Measurements from ENCODE around the gene RABGAP1.

DNA sequence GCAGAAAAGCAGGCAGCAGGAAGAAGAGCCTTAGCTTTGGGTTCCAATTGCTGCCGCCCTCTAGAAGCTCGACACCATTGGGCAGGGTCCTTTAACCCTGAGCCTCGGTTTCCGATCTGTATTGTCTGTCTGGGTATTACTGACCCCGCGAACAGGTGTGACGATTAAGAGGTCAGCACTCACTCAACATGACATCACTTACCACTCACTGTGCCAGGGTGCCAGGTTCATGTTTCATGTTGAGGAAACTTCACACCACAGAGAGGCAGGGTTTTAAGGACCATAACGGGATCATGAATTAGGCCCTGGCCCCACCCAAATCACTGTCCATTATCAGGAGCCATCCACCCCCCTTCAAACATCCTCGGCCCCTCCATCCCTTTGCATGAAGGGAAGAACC lies 168.2 kb downstream of the RABGAP1 start:
- TF ChIP-seq POLR2A (IDR thresholded peaks at IDR 0.05; ENCODE audit: low read length) (no peak), GATA1 (IDR thresholded peaks at IDR 0.05; ENCODE audit: low read depth, low read length) (no peak)

All from erythroblast (primary cell).